Fibroblast of gingiva (primary cell): ENCODE results near the gene MIDN.
A peak's percentile ranks its signal among the peaks of the same experiment; 100 is the strongest.
"Not testable (repeated sequence)": the region's sequence is repeated elsewhere in the genome, so short reads cannot be mapped to it uniquely, and the experiment has no call there.

Source experiments
- DNase-seq: peaks from one replicate; pipeline ENCODE4 v3.0.0-alpha.2; 2011; ENCODE audit warnings: low read depth

Gene MIDN

DNA sequence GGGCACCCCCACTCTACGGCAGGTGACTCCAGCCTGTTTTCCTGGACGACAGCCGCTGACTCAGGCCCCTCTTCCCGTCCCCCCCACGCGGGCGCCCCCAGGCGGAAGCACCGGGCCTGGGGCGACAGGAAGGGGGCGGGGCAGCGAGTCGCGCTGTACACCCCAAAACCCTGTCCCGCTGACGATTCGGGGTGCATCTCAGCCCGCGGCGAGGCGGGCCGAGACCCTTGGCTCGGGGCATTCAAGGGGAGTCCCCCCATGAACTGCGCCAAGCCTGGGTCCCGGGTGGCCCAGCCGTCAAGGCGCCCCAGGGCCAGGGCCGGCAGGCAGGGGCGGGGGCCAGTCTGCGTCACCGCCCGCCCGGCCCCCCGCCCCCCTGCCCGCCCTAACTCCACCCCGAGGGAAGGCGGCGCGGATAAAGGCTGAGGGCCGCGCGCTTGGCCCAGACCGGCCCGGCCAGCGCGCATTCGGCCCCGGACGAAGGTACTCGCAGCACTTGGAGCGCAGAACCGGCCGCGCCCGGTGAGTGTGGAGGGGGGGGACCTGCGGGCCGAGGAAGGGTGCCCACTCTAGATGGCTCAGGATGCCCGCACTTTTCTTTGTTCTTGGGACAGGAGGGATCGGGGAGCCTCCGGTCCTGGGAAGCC is at the start of gene MIDN:
TSS of gene MIDN (plus strand) at position 445 of the 647 bp plus-strand sequence. CDS start 1,714 bp downstream, outside the sequence.
- peak; percentile 94 for DNase-seq

DNA sequence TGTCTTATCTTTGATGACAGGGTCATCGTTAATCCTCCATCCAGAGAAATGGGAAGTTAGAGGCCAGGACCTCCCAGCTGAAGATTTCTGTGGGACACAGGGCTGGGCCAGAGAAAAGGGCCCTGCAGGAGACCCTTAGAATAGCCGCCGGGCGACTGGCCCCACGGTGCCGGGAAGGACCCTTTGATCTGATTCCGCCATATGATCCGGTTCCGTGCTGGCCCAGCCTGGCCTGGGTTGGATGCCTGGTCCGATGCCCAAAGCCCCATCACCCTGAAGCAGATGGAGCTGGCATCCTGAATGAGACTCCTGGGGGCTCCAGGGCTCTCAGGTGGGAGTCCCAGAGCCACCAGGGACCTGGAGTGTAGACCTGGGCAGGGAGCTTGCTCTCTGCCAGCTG is 48.9 kb upstream of the MIDN start:
- no peak for DNase-seq

DNA sequence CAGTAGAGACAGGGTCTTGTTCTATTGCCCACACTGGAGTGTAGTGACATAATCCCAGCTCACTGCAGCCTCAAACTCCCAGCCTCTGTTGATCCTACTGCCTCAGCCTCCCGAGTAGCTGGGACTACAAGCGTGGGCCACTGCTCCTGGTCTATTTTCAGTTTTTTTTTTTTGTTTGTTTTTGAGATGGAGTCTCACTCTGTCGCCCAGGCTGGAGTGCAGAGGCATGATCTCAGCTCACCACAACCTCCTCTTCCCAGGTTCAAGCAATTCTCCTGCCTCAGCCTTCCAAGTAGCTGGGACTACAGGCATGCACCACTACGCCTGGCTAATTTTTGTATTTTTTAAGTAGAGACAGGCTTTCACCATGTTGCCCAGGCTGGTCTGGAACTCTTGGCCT is 47.8 kb upstream of the MIDN start:
- DNase-seq, result not testable (repeated sequence)

GRCh38 chr19:1205114-1206099 is 43.0 kb upstream of the MIDN start, which contains the start of gene STK11:
Gene STK11, plus strand, starts transcription at chr19:1205778. Its CDS starts 1,136 bp downstream, at chr19:1206914.
- DNase-seq, result peak; percentile 97

GRCh38 chr19:1206150-1206863 is 42.1 kb upstream of the MIDN start:
- DNase-seq, result no peak

- no peak for DNase-seq
Measured at GRCh38 chr19:1206864-1207450, 41.4 kb upstream of the MIDN start.

GRCh38 chr19:1208830-1209229 is 39.6 kb upstream of the MIDN start:
- not testable (repeated sequence) for DNase-seq

- DNase-seq, result no peak
Measured at GRCh38 chr19:1210227-1210538, 38.2 kb upstream of the MIDN start.

GRCh38 chr19:1211494-1212234 is 36.7 kb upstream of the MIDN start:
- DNase-seq, result no peak

- peak; percentile 96 for DNase-seq
Measured at GRCh38 chr19:1213391-1214286, 34.7 kb upstream of the MIDN start.

DNA sequence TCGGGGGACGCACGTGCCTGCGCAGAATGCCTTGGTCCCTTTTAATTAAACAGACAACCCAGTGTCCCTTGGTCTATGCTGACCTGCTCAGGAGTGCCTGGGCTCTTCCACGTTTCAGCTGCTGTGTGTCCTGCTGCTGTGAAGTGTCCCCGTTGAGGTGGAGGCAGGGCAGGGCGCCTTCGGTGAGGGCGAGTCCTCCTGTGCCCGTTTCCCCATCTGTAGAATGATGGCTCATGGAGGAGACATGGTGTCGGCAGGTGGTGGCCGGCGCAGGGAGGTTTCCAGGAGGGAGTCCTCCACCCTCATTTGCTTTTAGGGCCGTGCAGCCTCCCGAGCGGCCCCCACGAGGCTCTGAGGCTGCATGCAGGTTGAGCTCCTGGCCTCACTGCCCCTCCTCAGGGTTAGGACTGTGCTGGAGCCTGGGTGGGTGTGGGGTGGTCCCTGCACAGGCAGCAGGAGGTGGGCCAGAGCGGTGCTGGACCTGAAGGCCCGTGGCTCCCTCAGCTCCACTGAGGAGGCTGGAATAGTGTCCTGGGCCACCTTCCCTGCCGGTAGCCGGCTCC is 34.0 kb upstream of the MIDN start:
- DNase-seq, result no peak

- DNase-seq, result peak; percentile 66
Measured at GRCh38 chr19:1214862-1215731, 33.3 kb upstream of the MIDN start.

GRCh38 chr19:1216756-1217155 is 31.6 kb upstream of the MIDN start:
- DNase-seq, result no peak

GRCh38 chr19:1217366-1217765 is 31.0 kb upstream of the MIDN start:
- DNase-seq, result no peak

- DNase-seq, result no peak
Measured at GRCh38 chr19:1218751-1219567, 29.4 kb upstream of the MIDN start.

DNA sequence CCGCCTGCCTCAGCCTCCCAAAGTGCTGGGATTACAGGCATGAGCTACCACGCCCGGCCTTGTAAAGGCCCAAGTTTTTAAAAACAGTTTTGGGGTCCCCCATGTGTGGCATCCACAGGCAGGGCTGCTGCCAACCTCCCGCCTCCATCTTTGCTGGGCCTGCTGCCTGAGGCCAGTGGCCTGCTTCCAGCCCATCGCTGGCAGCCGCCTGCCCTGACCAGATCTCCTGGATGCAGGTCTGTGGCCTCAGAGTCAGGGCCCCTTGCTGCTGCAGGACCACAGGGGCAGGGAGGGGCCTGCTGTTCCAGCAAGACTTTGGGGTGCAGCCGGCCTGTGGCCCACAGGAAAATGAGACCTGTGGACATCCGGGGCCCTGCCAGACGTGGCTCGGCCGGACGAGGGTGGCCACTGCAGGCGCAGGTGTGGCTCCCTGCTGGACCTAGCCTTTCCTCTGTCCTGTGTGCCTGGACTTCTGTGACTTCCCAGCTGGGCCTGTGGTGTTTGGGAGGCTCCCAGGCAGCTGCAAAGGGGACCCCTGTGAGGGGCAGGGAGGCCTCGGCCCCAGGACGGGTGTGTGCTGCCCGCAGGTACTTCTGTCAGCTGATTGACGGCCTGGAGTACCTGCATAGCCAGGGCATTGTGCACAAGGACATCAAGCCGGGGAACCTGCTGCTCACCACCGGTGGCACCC is 28.5 kb upstream of the MIDN start:
- no peak for DNase-seq

GRCh38 chr19:1220477-1220930 is 27.9 kb upstream of the MIDN start:
- no peak for DNase-seq
